ENCODE data around the gene ALK. TPM values are rescaled to one million over a fixed set of nuclear protein-coding genes. Genes with fewer than 3 reads are reported as not detected.

Gene ALK
- total RNA-seq, 1 donor from 2014 or later = 9.6 TPM

- no peaks in the 10 kb centered on the region for H3K27me3 Mint-ChIP-seq (ENCODE audit: unreplicated experiment)
- no peak for TF ChIP-seq CTCF (IDR thresholded peaks at IDR 0.05; ENCODE audit: partially characterized antibody, unreplicated experiment)
- H3K4me1 Mint-ChIP-seq (ENCODE audit: low read depth, unreplicated experiment) = peaks cover 3% of the 10 kb centered on the region
- no peak for DNase-seq
- H3K27ac Mint-ChIP-seq (ENCODE audit: unreplicated experiment) = no peak overlapping the region
- no peak overlapping the region for H3K4me3 Mint-ChIP-seq (ENCODE audit: unreplicated experiment)
- H3K9me3 Mint-ChIP-seq (ENCODE audit: unreplicated experiment) = peaks cover 1% of the 10 kb centered on the region
- no peaks in the 10 kb centered on the region for H3K36me3 Mint-ChIP-seq (ENCODE audit: unreplicated experiment)
Observed at GRCh38 chr2:29558097-29558496, 363.3 kb downstream of the ALK start.

GRCh38 chr2:29557268-29557667 is 364.1 kb downstream of the ALK start:
- H3K27me3 Mint-ChIP-seq (ENCODE audit: unreplicated experiment) = no peaks in the 10 kb centered on the region
- no peaks in the 10 kb centered on the region for H3K36me3 Mint-ChIP-seq (ENCODE audit: unreplicated experiment)
- DNase-seq = no peak
- H3K27ac Mint-ChIP-seq (ENCODE audit: unreplicated experiment) = no peak overlapping the region
- peaks cover 1% of the 10 kb centered on the region for H3K9me3 Mint-ChIP-seq (ENCODE audit: unreplicated experiment)
- H3K4me1 Mint-ChIP-seq (ENCODE audit: low read depth, unreplicated experiment) = peaks cover 4% of the 10 kb centered on the region
- no peak for TF ChIP-seq CTCF (IDR thresholded peaks at IDR 0.05; ENCODE audit: partially characterized antibody, unreplicated experiment)
- no peak overlapping the region for H3K4me3 Mint-ChIP-seq (ENCODE audit: unreplicated experiment)

GRCh38 chr2:29549069-29549380 is 372.4 kb downstream of the ALK start:
- no peak for DNase-seq

DNA sequence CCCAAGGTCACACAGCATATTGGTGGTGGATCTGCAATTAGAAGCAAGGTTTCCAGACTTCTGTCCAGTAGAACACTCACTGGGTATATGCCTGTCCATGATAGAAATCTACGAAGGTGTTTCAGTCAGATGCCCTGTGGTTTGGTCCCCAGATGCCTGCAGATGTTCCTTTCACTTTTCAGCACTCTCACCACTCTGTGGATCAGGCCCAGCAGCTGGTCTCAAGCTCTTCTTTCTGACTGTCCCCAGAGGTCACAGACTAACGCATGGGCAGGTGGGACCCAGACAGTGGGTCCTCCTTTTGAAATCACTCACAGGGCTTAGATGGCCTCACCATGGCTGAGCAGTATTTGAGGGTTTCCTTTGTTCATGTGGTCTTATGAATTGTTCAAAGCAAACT is 376.5 kb downstream of the ALK start:
- H3K27ac Mint-ChIP-seq (ENCODE audit: unreplicated experiment) = no peak overlapping the region
- peaks cover 1% of the 10 kb centered on the region for H3K9me3 Mint-ChIP-seq (ENCODE audit: unreplicated experiment)
- no peaks in the 10 kb centered on the region for H3K36me3 Mint-ChIP-seq (ENCODE audit: unreplicated experiment)
- no peak overlapping the region for H3K4me3 Mint-ChIP-seq (ENCODE audit: unreplicated experiment)
- TF ChIP-seq CTCF (IDR thresholded peaks at IDR 0.05; ENCODE audit: partially characterized antibody, unreplicated experiment) = no peak
- H3K27me3 Mint-ChIP-seq (ENCODE audit: unreplicated experiment) = no peaks in the 10 kb centered on the region
- H3K4me1 Mint-ChIP-seq (ENCODE audit: low read depth, unreplicated experiment) = peaks cover 2% of the 10 kb centered on the region
- DNase-seq = no peak

More at GRCh38 chr2:29549069-29549380, 372.4 kb downstream of the ALK start:
- H3K4me1 Mint-ChIP-seq (ENCODE audit: low read depth, unreplicated experiment) = peaks cover 3% of the 10 kb centered on the region
- H3K36me3 Mint-ChIP-seq (ENCODE audit: unreplicated experiment) = no peaks in the 10 kb centered on the region
- peaks cover 1% of the 10 kb centered on the region for H3K9me3 Mint-ChIP-seq (ENCODE audit: unreplicated experiment)
- no peak overlapping the region for H3K27ac Mint-ChIP-seq (ENCODE audit: unreplicated experiment)
- TF ChIP-seq CTCF (IDR thresholded peaks at IDR 0.05; ENCODE audit: partially characterized antibody, unreplicated experiment) = no peak
- H3K4me3 Mint-ChIP-seq (ENCODE audit: unreplicated experiment) = no peak overlapping the region
- no peaks in the 10 kb centered on the region for H3K27me3 Mint-ChIP-seq (ENCODE audit: unreplicated experiment)

DNA sequence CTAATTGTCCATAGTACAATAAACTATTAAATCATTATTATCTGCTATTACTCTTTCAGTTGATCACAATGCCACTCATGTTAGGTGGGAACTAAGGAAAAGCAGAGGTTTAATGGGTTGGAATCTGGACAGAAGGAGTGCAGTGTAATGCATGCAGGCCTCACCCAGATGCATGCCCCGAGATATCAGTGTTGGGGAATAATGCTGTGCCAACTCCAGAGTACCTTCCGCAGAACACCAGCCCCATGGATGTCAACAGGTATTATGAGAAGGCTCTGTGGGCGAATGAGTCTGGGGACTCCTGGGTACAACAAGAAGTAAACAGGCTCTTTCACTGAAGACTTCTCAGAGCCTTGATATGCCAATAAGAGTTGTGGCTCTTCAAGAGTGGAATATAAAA is 377.4 kb downstream of the ALK start:
- peaks cover 2% of the 10 kb centered on the region for H3K4me1 Mint-ChIP-seq (ENCODE audit: low read depth, unreplicated experiment)
- H3K27ac Mint-ChIP-seq (ENCODE audit: unreplicated experiment) = no peak overlapping the region
- no peaks in the 10 kb centered on the region for H3K27me3 Mint-ChIP-seq (ENCODE audit: unreplicated experiment)
- TF ChIP-seq CTCF (IDR thresholded peaks at IDR 0.05; ENCODE audit: partially characterized antibody, unreplicated experiment) = no peak
- H3K4me3 Mint-ChIP-seq (ENCODE audit: unreplicated experiment) = no peak overlapping the region
- peaks cover 1% of the 10 kb centered on the region for H3K9me3 Mint-ChIP-seq (ENCODE audit: unreplicated experiment)
- H3K36me3 Mint-ChIP-seq (ENCODE audit: unreplicated experiment) = no peaks in the 10 kb centered on the region
- no peak for DNase-seq

Data from glutamatergic neuron (in vitro differentiated cells).